GM12872 (cell line): ENCODE data around the gene ZBTB9.

Experiments used
- TF ChIP-seq, protein P1 (sequence below): IDR thresholded peaks from 3 replicates; pipeline ENCODE4 v1.5.1; 2011; ENCODE audit warnings: low read depth, mild to moderate bottlenecking, low read length, moderate library complexity; ENCODE audit not compliant: insufficient read depth

The ZBTB9 gene

DNA sequence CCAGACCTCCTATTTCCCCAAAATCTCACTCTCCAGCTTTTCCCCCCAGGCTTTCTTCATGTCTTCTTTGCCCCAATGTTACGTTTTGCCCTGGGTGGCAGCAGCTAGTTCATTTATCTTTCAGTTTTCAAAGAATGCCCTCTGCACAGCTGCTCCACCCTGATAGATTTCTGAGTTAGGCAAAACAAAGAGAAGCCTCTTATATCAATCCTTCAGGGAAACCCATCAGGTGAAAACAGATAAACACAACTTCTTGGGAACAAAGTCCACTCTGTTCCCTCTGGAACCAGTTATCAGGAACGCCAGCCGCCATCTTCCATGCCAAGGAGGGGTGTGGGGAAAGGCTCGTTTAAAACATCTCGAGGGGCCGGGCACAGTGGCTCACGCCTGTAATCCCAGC, 34.0 kb downstream of the ZBTB9 start:
- TF ChIP-seq, protein P1, sequence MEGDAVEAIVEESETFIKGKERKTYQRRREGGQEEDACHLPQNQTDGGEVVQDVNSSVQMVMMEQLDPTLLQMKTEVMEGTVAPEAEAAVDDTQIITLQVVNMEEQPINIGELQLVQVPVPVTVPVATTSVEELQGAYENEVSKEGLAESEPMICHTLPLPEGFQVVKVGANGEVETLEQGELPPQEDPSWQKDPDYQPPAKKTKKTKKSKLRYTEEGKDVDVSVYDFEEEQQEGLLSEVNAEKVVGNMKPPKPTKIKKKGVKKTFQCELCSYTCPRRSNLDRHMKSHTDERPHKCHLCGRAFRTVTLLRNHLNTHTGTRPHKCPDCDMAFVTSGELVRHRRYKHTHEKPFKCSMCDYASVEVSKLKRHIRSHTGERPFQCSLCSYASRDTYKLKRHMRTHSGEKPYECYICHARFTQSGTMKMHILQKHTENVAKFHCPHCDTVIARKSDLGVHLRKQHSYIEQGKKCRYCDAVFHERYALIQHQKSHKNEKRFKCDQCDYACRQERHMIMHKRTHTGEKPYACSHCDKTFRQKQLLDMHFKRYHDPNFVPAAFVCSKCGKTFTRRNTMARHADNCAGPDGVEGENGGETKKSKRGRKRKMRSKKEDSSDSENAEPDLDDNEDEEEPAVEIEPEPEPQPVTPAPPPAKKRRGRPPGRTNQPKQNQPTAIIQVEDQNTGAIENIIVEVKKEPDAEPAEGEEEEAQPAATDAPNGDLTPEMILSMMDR, result no peak

DNA sequence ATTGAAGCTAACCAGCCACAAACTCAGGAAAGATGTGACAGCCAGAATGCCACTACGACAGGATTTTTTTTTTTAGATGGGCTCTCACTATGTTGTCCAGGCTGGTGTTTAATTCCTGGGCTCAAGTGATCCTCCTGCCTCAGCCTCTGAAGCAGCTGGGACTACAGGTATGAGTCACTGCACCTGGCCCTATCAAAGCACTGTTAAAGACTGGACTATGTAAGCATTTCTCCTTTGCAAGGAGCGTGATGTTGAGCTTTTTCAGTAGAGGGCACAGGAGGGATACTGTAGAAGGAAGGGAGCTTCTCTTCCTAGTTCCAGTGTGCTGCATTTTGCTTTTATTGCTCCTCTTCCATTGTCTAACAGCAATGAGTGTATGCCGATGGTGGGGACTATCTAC, 35.8 kb downstream of the ZBTB9 start:
- TF ChIP-seq, protein P1, result no peak

DNA sequence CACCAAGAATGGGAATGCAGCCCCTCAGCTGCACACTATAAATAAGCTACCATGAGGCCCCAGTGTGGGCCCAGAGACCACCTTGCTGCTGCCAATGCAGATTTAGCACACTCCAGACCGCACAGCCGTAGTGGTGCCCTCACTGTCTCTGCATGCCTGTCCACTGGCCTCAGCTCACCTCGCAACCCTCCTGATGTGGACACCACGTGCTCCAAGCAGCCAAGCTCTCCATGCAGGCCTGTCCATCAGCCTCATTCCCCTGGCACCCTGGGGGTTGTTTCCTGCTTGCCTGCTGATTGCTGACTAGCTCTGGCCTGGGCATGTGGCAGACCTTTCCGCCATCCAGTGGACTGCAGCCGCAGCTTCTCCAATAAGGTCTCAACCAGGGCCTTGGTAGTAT, 36.2 kb downstream of the ZBTB9 start:
- TF ChIP-seq, protein P1, result no peak

DNA sequence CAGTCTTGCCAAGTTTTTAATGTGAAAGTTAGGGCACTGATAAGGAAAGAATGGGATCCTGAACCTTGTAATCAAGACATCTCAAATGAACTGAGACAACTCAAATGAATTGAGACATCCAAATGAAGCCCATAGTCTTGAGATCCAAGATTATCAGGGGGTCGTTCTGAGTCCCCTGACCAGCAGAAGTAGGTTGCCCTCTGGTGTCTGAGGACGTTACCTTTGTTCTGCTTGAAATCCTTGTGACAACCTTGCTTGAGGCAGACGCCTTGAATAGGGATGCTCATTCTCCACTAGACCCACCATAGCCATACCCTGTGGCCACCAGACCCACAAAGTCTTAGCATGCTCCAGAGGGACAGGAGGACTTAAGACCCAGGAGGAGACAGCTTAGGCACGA, 37.7 kb downstream of the ZBTB9 start:
- TF ChIP-seq, protein P1, result peak; percentile 23; the same call in 2 of the 3 replicates

DNA sequence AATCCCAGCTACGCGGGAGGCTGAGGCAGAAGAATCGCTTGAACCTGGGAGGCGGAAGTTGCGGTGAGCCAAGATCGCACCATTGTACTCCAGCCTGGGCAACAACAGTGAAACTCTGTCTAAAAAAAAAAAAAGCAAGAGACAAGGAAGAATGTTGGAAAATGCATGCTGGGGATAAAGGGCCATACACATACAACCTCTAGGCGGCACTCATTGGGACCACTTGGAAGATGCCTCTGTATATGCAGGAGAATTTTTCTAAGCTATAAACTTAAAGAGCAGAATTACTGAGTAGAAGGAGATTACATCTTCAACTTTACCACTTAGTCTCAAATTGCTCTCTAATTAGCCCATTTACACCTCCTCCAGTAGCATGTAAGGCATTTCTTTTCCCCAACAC, 42.8 kb downstream of the ZBTB9 start:
- TF ChIP-seq, protein P1, result no peak

DNA sequence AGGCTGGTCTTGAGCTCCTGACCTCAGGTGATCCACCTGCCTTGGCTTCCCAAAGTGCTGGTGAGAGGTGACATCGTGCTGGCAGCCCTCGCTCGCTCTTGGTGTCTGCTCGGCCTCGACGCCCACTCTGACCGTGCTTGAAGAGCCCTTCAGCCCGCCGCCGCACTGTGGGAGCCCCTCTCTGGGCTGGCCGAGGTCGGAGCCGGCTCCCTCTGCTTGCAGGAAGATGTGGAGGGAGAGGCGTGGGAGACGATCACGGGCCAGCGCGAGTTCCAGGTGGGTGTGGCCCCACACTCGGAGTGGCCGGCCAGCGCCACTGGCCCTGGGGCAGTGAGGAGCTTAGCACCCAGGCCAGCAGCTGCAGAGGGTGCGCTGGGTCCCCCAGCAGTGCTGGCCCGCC, 48.1 kb downstream of the ZBTB9 start:
- TF ChIP-seq, protein P1, result no peak

DNA sequence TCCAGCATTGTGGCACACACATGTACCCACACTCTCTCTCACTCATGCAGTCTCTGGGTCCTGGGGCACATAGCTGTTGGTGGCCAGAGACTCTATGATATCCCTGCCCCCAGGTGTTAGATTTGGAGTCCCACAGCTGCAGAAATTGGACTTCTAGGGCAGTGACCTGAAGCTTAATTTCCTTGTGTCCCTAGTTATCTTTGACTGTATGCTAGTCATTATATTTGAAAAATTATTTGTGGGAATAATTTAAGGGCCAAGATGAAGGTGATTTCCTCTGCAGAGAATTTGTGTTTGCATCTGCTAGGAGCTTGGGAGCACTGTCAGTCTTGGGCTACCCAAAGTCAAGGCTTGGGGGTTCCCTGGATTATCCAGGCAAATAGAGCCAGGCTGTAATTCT, 50.1 kb downstream of the ZBTB9 start:
- TF ChIP-seq, protein P1, result no peak

DNA sequence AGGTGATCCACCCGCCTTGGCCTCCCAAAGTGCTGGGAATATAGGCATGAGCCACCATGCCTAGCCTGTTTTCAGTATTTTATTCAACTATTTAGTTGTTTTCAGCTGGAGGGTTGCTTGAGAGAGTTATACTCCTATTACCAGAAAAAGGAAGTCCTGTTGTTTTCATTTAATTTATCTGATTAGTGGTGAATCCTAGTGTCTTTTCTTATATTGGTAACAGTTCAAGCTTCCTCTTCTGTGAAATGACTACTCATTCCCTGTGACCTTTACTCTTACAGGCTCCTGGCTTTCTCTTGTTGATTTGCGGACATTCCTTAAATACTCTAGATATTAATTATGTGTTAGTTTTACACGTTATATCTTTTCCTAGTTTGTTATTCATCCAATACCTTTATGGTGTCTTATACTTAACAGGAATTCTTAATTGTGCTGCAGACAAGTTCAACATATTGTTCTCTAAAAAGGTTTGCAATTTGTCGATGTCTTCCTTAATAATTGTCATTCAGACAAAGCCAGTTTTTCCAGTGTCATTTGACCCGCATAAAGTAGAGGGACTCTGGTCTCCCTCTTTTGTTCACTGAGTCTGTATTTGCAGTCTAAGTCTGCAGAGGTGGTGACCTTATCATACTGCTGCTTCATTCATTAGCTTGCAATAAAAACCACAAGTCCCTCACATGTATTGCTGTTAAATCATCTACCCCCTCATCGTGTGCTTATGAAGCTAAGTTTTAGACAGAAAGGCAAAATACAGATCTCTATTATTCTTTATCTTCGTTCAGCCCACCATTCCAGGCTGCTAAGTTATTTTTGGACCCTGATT, 51.4 kb downstream of the ZBTB9 start:
- TF ChIP-seq, protein P1, result no peak
